Measurements from ENCODE around the gene HEG1. TPM values are rescaled to one million over a fixed set of nuclear protein-coding genes. Genes with fewer than 3 reads are reported as not detected.

HEG1 gene
- total and polyA plus RNA-seq, 2 experiments from 2014 or later, result 27.2 to 27.3 TPM

DNA sequence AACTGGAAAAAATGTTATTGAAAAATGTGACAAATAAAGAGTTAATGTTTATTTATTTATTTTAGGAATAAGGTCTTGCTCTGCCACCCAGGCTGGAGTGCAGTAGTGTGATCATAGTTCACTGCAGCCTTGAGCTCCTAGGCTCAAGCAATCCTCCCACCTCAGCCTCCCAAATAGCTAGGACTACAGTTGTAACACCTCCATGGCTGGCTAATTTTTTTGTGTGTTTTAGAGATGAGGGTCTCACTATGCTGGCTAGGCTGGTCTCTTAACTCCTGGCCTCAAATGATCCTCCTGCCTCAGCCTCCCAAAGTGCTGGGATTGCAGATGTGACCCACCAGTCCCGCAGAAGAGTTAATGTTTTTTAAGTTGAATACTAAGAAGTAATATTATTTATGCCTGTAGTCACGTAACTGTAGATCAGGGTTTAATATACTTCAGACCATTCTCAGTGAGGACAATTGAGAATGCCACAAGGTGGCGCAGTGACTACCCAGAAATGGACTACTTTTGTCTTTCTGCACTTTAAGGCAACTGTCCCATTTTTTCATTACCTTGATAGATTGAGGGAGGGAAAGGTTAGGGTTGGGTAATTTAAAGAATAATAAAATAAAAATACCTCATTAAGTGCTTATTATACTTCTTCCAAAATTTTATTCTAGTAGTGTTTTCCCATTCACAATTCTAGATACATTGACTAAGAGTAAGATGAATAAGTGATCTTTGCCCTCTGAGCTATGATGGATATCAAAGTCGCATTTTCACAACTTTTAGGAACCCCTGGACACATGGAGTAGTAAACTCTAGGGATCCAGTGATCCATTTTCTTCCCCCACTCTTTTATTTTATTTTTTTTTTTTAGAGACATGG lies 127.2 kb downstream of the HEG1 start:
- no peaks in the 10 kb centered on the region for H3K27me3 ChIP-seq
- H2AFZ ChIP-seq, result no peak overlapping the region
- WGBS (ENCODE audit: low lambda C conversion rate, missing lambda C conversion rate), result 39% methylated on average over 4 of the region's 4 CpGs
- no peaks in the 10 kb centered on the region for H3K9me3 ChIP-seq (ENCODE audit: low read depth)
- H3K27ac ChIP-seq, result no peak overlapping the region
- no peaks in the 10 kb centered on the region for H3K36me3 ChIP-seq (replicated peaks; ENCODE audit: insufficient read depth, low read depth)
- no peaks in the 10 kb centered on the region for H3K4me1 ChIP-seq (ENCODE audit: insufficient read depth)
- DNase-seq (ENCODE audit: low spot score), result peak; percentile 66
- no peak overlapping the region for H3K4me2 ChIP-seq
- no peaks in the 10 kb centered on the region for H4K20me1 ChIP-seq (ENCODE audit: insufficient read depth, poor library complexity, severe bottlenecking)
- no peak overlapping the region for H3K4me3 ChIP-seq
- TF ChIP-seq, protein P1, sequence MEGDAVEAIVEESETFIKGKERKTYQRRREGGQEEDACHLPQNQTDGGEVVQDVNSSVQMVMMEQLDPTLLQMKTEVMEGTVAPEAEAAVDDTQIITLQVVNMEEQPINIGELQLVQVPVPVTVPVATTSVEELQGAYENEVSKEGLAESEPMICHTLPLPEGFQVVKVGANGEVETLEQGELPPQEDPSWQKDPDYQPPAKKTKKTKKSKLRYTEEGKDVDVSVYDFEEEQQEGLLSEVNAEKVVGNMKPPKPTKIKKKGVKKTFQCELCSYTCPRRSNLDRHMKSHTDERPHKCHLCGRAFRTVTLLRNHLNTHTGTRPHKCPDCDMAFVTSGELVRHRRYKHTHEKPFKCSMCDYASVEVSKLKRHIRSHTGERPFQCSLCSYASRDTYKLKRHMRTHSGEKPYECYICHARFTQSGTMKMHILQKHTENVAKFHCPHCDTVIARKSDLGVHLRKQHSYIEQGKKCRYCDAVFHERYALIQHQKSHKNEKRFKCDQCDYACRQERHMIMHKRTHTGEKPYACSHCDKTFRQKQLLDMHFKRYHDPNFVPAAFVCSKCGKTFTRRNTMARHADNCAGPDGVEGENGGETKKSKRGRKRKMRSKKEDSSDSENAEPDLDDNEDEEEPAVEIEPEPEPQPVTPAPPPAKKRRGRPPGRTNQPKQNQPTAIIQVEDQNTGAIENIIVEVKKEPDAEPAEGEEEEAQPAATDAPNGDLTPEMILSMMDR (IDR thresholded peaks at IDR 0.05; ENCODE audit: poor library complexity), result peak; percentile 72
- no peak for TF ChIP-seq EZH2phosphoT487 (IDR thresholded peaks at IDR 0.05; ENCODE audit: low read depth, severe bottlenecking, unreplicated experiment)
- no peaks in the 10 kb centered on the region for H3K9me2 ChIP-seq (replicated peaks; ENCODE audit: insufficient read depth)
- H3K79me2 ChIP-seq, result peaks cover 2% of the 10 kb centered on the region

DNA sequence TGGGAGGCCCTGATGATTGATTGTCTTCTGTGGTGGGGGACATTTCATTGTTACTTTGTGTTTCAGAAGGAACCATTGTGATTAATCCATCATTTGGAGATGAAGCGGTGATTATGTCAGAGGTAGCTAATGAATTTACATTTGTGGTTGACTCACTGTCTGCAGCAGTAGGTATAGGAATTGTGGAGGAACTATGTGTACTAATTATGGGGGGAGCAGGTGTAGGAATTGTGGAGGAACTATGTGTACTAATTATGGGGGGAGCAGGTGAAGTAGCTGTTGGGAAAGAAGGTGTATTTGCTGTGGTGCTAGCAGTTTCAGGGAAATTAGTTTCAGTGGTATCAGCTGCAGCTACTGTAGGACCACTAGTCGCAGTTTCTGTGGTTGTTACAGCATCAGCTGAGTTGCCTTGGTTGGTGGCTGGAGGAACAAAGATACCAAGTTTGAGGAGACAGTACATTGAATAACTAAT lies 128.2 kb downstream of the HEG1 start:
- Histone ChIP-seq H3K27me3 (no peaks in the 10 kb centered on the region), H3K4me1 (ENCODE audit: insufficient read depth) (no peaks in the 10 kb centered on the region), H3K4me3 (no peak overlapping the region), H3K36me3 (replicated peaks; ENCODE audit: insufficient read depth, low read depth) (no peaks in the 10 kb centered on the region), H3K9me2 (replicated peaks; ENCODE audit: insufficient read depth) (no peaks in the 10 kb centered on the region), H3K27ac (no peak overlapping the region), H4K20me1 (ENCODE audit: insufficient read depth, poor library complexity, severe bottlenecking) (no peaks in the 10 kb centered on the region), H3K79me2 (peaks cover 2% of the 10 kb centered on the region), H2AFZ (no peak overlapping the region), H3K9me3 (ENCODE audit: low read depth) (no peaks in the 10 kb centered on the region), H3K4me2 (no peak overlapping the region)
- TF ChIP-seq EZH2phosphoT487 (IDR thresholded peaks at IDR 0.05; ENCODE audit: low read depth, severe bottlenecking, unreplicated experiment), result no peak
- no peak for TF ChIP-seq EZH2 (IDR thresholded peaks at IDR 0.05; ENCODE audit: borderline replicate concordance)
- TF ChIP-seq, protein P1 (IDR thresholded peaks at IDR 0.05; ENCODE audit: poor library complexity), result no peak
- 91% methylated on average over 2 of the region's 2 CpGs for WGBS (ENCODE audit: low lambda C conversion rate, missing lambda C conversion rate)
- DNase-seq (ENCODE audit: low spot score), result no peak

DNA sequence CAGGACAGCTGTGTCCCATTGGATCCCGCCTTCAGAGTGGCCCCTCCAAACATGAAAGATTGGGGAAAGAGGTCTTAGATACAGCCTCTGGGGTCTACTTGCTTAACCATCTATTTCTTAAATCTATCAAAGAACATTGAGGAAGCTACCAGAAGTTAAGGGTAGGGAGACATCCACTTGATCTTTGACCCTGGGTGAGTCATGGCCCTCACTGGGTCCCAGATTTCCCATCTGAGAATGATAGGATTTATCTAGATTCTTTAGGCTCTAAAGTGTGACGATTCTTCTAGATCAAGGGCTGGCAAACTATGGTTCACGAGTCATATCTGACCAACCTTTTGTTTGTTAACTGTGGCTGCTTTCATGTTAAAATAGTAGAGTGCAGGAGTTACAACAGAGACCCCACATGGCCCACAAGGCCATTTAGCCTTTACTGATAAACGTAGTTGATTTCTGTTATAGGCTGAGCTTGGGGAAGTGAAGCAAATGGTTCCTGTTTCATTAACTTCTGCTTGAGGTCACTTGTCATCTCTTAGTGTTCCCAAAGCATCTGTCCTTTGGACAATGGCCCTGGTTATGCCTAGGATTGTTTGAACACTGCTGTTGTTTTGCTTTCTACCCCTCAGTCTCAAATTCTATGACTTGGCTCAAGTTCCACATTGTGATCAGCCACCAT lies 129.2 kb downstream of the HEG1 start:
- TF ChIP-seq, protein P1 (IDR thresholded peaks at IDR 0.05; ENCODE audit: poor library complexity), result no peak
- TF ChIP-seq EZH2 (IDR thresholded peaks at IDR 0.05; ENCODE audit: borderline replicate concordance) (no peak), EZH2phosphoT487 (IDR thresholded peaks at IDR 0.05; ENCODE audit: low read depth, severe bottlenecking, unreplicated experiment) (no peak)
- Histone ChIP-seq H3K4me1 (ENCODE audit: insufficient read depth) (no peaks in the 10 kb centered on the region), H3K36me3 (replicated peaks; ENCODE audit: insufficient read depth, low read depth) (no peaks in the 10 kb centered on the region), H3K27me3 (no peaks in the 10 kb centered on the region), H3K79me2 (peaks cover 2% of the 10 kb centered on the region), H4K20me1 (ENCODE audit: insufficient read depth, poor library complexity, severe bottlenecking) (no peaks in the 10 kb centered on the region), H3K9me2 (replicated peaks; ENCODE audit: insufficient read depth) (no peaks in the 10 kb centered on the region), H3K9me3 (ENCODE audit: low read depth) (no peaks in the 10 kb centered on the region), H3K4me2 (no peak overlapping the region), H3K4me3 (no peak overlapping the region), H3K27ac (peak overlapping the region; percentile 53), H2AFZ (no peak overlapping the region)
- 71% methylated on average over 4 of the region's 4 CpGs for WGBS (ENCODE audit: low lambda C conversion rate, missing lambda C conversion rate)
- no peak for DNase-seq (ENCODE audit: low spot score)
